ENCODE results near the gene POLG2.

DNA sequence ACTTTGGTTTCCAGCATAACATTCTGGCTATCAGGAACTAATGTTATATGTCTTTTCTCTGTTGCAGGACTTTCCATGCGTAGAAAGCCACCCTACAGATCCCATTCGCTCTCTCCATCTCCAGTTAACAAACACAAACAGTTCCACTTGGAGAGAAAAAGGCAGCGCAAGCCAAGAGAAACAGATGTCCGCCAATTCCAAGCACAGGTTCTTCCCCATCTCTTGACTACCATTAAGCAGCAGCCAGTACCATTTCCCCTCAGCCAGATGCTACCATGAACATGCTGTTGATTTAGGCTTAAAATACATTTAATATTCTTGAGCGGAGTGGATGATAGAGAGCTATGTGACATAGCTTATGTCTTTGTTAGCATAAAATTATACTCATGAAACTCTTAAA is 32.4 kb upstream of the POLG2 start:
- TF ChIP-seq, protein P1, sequence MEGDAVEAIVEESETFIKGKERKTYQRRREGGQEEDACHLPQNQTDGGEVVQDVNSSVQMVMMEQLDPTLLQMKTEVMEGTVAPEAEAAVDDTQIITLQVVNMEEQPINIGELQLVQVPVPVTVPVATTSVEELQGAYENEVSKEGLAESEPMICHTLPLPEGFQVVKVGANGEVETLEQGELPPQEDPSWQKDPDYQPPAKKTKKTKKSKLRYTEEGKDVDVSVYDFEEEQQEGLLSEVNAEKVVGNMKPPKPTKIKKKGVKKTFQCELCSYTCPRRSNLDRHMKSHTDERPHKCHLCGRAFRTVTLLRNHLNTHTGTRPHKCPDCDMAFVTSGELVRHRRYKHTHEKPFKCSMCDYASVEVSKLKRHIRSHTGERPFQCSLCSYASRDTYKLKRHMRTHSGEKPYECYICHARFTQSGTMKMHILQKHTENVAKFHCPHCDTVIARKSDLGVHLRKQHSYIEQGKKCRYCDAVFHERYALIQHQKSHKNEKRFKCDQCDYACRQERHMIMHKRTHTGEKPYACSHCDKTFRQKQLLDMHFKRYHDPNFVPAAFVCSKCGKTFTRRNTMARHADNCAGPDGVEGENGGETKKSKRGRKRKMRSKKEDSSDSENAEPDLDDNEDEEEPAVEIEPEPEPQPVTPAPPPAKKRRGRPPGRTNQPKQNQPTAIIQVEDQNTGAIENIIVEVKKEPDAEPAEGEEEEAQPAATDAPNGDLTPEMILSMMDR (IDR thresholded peaks at IDR 0.05; ENCODE audit: extremely low read depth in 1 of 2, insufficient read depth in 1 of 2, low read depth in 1 of 2, low read length in 2 of 2): no peak
- TF ChIP-seq EZH2 (IDR thresholded peaks at IDR 0.05; ENCODE audit: borderline replicate concordance, low read depth, low read length, severe bottlenecking) (no peak), MYC (IDR thresholded peaks at IDR 0.05; ENCODE audit: low read depth, low read length) (no peak), POLR2AphosphoS5 (IDR thresholded peaks at IDR 0.05; ENCODE audit: insufficient read depth, low read depth, low read length) (no peak), POLR2A (IDR thresholded peaks at IDR 0.05; ENCODE audit: low read depth, low read length) (no peak), GATA2 (IDR thresholded peaks at IDR 0.05; ENCODE audit: insufficient read depth, insufficient read length, low read depth, low read length) (no peak)

All from endothelial cell of umbilical vein (primary cell).